Spleen (tissue), 3 donors: ENCODE results near the gene CCDC170.

Experiments used
- POLR2A ChIP-seq, 3 donors: fragments of 450-650 bp; IDR thresholded peaks; one replicate each; pipeline ENCODE4 v1.5.1; 2017; ENCODE audit warnings: antibody characterized with exemption in 3 of 3, mild to moderate bottlenecking in 1 of 3
- POLR2AphosphoS5 ChIP-seq, 3 donors: sonication (generic); formaldehyde crosslinking; IDR thresholded peaks; one replicate each; pipeline ENCODE4 v1.5.1; 2017; ENCODE audit warnings: antibody characterized with exemption in 3 of 3

GRCh38 chr6:151632415-151632987 lies 138.7 kb downstream of the CCDC170 start:
- TF ChIP-seq POLR2AphosphoS5 (IDR thresholded peaks at IDR 0.05) (no peak), POLR2A (IDR thresholded peaks at IDR 0.05) (no peak)
